ENCODE results near the gene SMC1B.

Gene SMC1B

GRCh38 chr22:45343143-45343542 lies 70.3 kb downstream of the SMC1B start:
- TF ChIP-seq CTCF (conservative IDR thresholded peaks at IDR 0.05; ENCODE audit: low read depth), result no peak
- DNase-seq (ENCODE audit: low spot score), result no peak
- no peak overlapping the region for H3K27ac ChIP-seq
- ChIA-PET CTCF (no interaction called here), POLR2A (ENCODE audit: low non-redundant PET) (no interaction called here)

- ChIA-PET CTCF (no interaction called here), POLR2A (ENCODE audit: low non-redundant PET) (no interaction called here)
- no peak overlapping the region for H3K27ac ChIP-seq
- no peak for TF ChIP-seq CTCF (conservative IDR thresholded peaks at IDR 0.05; ENCODE audit: low read depth)
- no peak for DNase-seq (ENCODE audit: low spot score)
These were observed 71.9 kb downstream of the SMC1B start for GRCh38 chr22:45341498-45341897.

GRCh38 chr22:45340323-45340722 lies 73.1 kb downstream of the SMC1B start:
- no peak for TF ChIP-seq CTCF (conservative IDR thresholded peaks at IDR 0.05; ENCODE audit: low read depth)
- ChIA-PET POLR2A (ENCODE audit: low non-redundant PET) (interaction anchor here (0.6 kb wide), 1 partner anchor 438 kb away, joined by 3 read pairs; no protein-coding TSS in a partner anchor), CTCF (interaction anchor here (0.7 kb wide), 1 partner anchor 1399 kb away, joined by 8 read pairs; no protein-coding TSS in a partner anchor)
- no peak for DNase-seq (ENCODE audit: low spot score)
- H3K27ac ChIP-seq, result no peak overlapping the region

- ChIA-PET CTCF (no interaction called here), POLR2A (ENCODE audit: low non-redundant PET) (no interaction called here)
- DNase-seq (ENCODE audit: low spot score), result no peak
- no peak for TF ChIP-seq CTCF (conservative IDR thresholded peaks at IDR 0.05; ENCODE audit: low read depth)
- H3K27ac ChIP-seq, result no peak overlapping the region
These were observed 74.6 kb downstream of the SMC1B start for GRCh38 chr22:45338795-45339194.

GRCh38 chr22:45337536-45337935 lies 75.9 kb downstream of the SMC1B start:
- ChIA-PET CTCF (no interaction called here), POLR2A (ENCODE audit: low non-redundant PET) (no interaction called here)
- no peak for TF ChIP-seq CTCF (conservative IDR thresholded peaks at IDR 0.05; ENCODE audit: low read depth)
- DNase-seq (ENCODE audit: low spot score), result no peak
- H3K27ac ChIP-seq, result no peak overlapping the region

GRCh38 chr22:45336971-45337431 lies 76.4 kb downstream of the SMC1B start:
- no peak overlapping the region for H3K27ac ChIP-seq

More at GRCh38 chr22:45336971-45337431, 76.4 kb downstream of the SMC1B start:
- CTCF ChIA-PET, result no interaction called here
- no peak for DNase-seq (ENCODE audit: low spot score)
- POLR2A ChIA-PET (ENCODE audit: low non-redundant PET), result no interaction called here
- TF ChIP-seq CTCF (conservative IDR thresholded peaks at IDR 0.05; ENCODE audit: low read depth), result no peak

Measured in RWPE1 (cell line).